DMS114 treated with DMSO at 0.1 percent for 48 hours (cell line): ENCODE results near the gene UBE2F.
"Not testable (repeated sequence)": the region's sequence is repeated elsewhere in the genome, so short reads cannot be mapped to it uniquely, and the experiment has no call there.

Source experiments
- DNase-seq: peaks from one replicate; lab custom pipeline; 2025; ENCODE audit not compliant: unreplicated experiment; lab: John Stamatoyannopoulos, UW

Gene UBE2F

GRCh38 chr2:237943395-237944094 lies 23.3 kb upstream of the UBE2F start:
- no peak for DNase-seq

- no peak for DNase-seq
Measured at GRCh38 chr2:237944302-237944701, 22.5 kb upstream of the UBE2F start.

- DNase-seq = no peak
Measured at GRCh38 chr2:237946423-237946822, 20.4 kb upstream of the UBE2F start.

GRCh38 chr2:237951354-237951753 lies 15.5 kb upstream of the UBE2F start:
- DNase-seq = not testable (repeated sequence)

GRCh38 chr2:237951878-237952277 lies 14.9 kb upstream of the UBE2F start:
- no peak for DNase-seq

- DNase-seq = no peak
Measured at GRCh38 chr2:237952851-237953250, 14.0 kb upstream of the UBE2F start.

GRCh38 chr2:237955640-237956401 lies 11.0 kb upstream of the UBE2F start:
- no peak for DNase-seq

- DNase-seq = no peak
Measured at GRCh38 chr2:237956402-237956736, 10.4 kb upstream of the UBE2F start.

GRCh38 chr2:237961637-237962036 lies 5.2 kb upstream of the UBE2F start:
- DNase-seq = no peak

- no peak for DNase-seq
Measured at GRCh38 chr2:237962432-237963084, 4.3 kb upstream of the UBE2F start.

GRCh38 chr2:237963490-237963991 lies 3.3 kb upstream of the UBE2F start:
- DNase-seq = not testable (repeated sequence)

GRCh38 chr2:237964194-237964577 lies 2.6 kb upstream of the UBE2F start:
- DNase-seq = no peak

- no peak for DNase-seq
Measured at GRCh38 chr2:237964578-237965404, 2.0 kb upstream of the UBE2F start.

- not testable (repeated sequence) for DNase-seq
Measured at GRCh38 chr2:237965844-237966243, 970 bp upstream of the UBE2F start.

GRCh38 chr2:237966250-237966564 lies 607 bp upstream of the UBE2F start:
- no peak for DNase-seq

- DNase-seq = no peak
Measured at GRCh38 chr2:237967463-237967951, 693 bp downstream of the UBE2F start.

GRCh38 chr2:237968048-237968862 lies 1.4 kb downstream of the UBE2F start:
- no peak for DNase-seq

GRCh38 chr2:237971661-237972060 lies 4.8 kb downstream of the UBE2F start:
- DNase-seq = no peak

- no peak for DNase-seq
Measured at GRCh38 chr2:237972211-237972610, 5.4 kb downstream of the UBE2F start.

GRCh38 chr2:237972936-237973335 lies 6.1 kb downstream of the UBE2F start:
- no peak for DNase-seq
